ENCODE data around the gene CHD2. TPM values are rescaled to one million over a fixed set of nuclear protein-coding genes. Genes with fewer than 3 reads are reported as not detected.

CHD2 gene
- total and polyA plus RNA-seq, 2 donors (not counting 3 experiments of a cell fraction or from before 2014, with no cell fraction given): 53.8 to 97.9 TPM

GRCh38 chr15:93028632-93029213 is 128.6 kb downstream of the CHD2 start:
- TF ChIP-seq MAX (IDR thresholded peaks at IDR 0.05; ENCODE audit: insufficient read depth, insufficient read length) (no peak), POLR2A (IDR thresholded peaks at IDR 0.05; ENCODE audit: low read depth, low read length) (peak; percentile 9)
- peaks cover 15% of the 10 kb centered on the region for H3K79me2 ChIP-seq (ENCODE audit: control insufficient read depth, insufficient read depth, low read length)
- no peaks in the 10 kb centered on the region for H3K9me3 ChIP-seq (replicated peaks; ENCODE audit: control insufficient read depth, insufficient read depth, low read length)
- H3K9ac ChIP-seq (replicated peaks; ENCODE audit: extremely low read depth, insufficient read depth, low read length): no peak overlapping the region
- no peaks in the 10 kb centered on the region for H3K27me3 ChIP-seq (ENCODE audit: control insufficient read depth in 2 of 2, insufficient read depth in 2 of 2, low read length in 2 of 2)
- no peak overlapping the region for H3K27ac ChIP-seq (ENCODE audit: insufficient read depth, low read depth, low read length)
- H3K36me3 ChIP-seq (ENCODE audit: control insufficient read depth in 2 of 2, extremely low read depth in 1 of 2, insufficient read depth in 2 of 2, low read length in 2 of 2): peaks cover 13 to 23% of the 10 kb centered on the region in 2 experiments
- H3K9me1 ChIP-seq (replicated peaks; ENCODE audit: control insufficient read depth, extremely low read depth, insufficient read depth, low read length): no peaks in the 10 kb centered on the region
- DNase-seq (ENCODE audit: low read depth, low spot score) (peak; percentile 46), FAIRE-seq (peak; percentile 66)
- dilution Hi-C loops (cut with MboI; ENCODE audit: extremely low pct_ligation_motif_present, low sequenced_read_pairs) (no loop called here), intact Hi-C loops (cut with micrococcal nuclease) (no loop called here)
- no TSS peak for BruUV-seq (replicated peaks)
- ChIA-PET POLR2A (no interaction called here), CTCF (interaction anchor here (0.6 to 6.8 kb wide), 8 partner anchors 12 to 1296 kb away, joined by 3 to 137 read pairs (median 15); partner anchors contain the start of gene RGMA)
- H2AFZ ChIP-seq (ENCODE audit: low read depth, low read length): no peak overlapping the region
- H3K4me1 ChIP-seq (ENCODE audit: control insufficient read depth, extremely low read depth, insufficient read depth, low read length): peaks cover 23% of the 10 kb centered on the region
- H3K4me2 ChIP-seq (ENCODE audit: insufficient read depth, low read length): no peak overlapping the region
- no peak overlapping the region for H3K4me3 ChIP-seq (replicated peaks in 1 of 3; ENCODE audit: insufficient read depth in 1 of 3, low read depth in 1 of 3, low read length in 3 of 3)
- peaks cover 3% of the 10 kb centered on the region for H4K20me1 ChIP-seq (replicated peaks; ENCODE audit: control insufficient read depth, extremely low read depth, insufficient read depth, low read length)

- no peaks in the 10 kb centered on the region for H3K27me3 ChIP-seq (ENCODE audit: control insufficient read depth in 2 of 2, insufficient read depth in 2 of 2, low read length in 2 of 2)
- dilution Hi-C loops (cut with MboI; ENCODE audit: extremely low pct_ligation_motif_present, low sequenced_read_pairs): no loop called here
These were observed 129.2 kb downstream of the CHD2 start for GRCh38 chr15:93029214-93029835.

More at GRCh38 chr15:93029214-93029835, 129.2 kb downstream of the CHD2 start:
- CTCF ChIA-PET: interaction anchor here (1.1 to 6.8 kb wide), 10 partner anchors 8 to 1295 kb away, joined by 3 to 137 read pairs (median 12); partner anchors contain the start of gene RGMA
- Histone ChIP-seq H3K9ac (replicated peaks; ENCODE audit: extremely low read depth, insufficient read depth, low read length) (no peak overlapping the region), H3K4me1 (ENCODE audit: control insufficient read depth, extremely low read depth, insufficient read depth, low read length) (peaks cover 23% of the 10 kb centered on the region), H4K20me1 (replicated peaks; ENCODE audit: control insufficient read depth, extremely low read depth, insufficient read depth, low read length) (peaks cover 3% of the 10 kb centered on the region), H3K9me3 (replicated peaks; ENCODE audit: control insufficient read depth, insufficient read depth, low read length) (no peaks in the 10 kb centered on the region), H3K79me2 (ENCODE audit: control insufficient read depth, insufficient read depth, low read length) (peaks cover 13% of the 10 kb centered on the region), H3K36me3 (ENCODE audit: control insufficient read depth in 2 of 2, extremely low read depth in 1 of 2, insufficient read depth in 2 of 2, low read length in 2 of 2) (peaks cover 9 to 22% of the 10 kb centered on the region in 2 experiments), H3K4me3 (replicated peaks in 1 of 3; ENCODE audit: insufficient read depth in 1 of 3, low read depth in 1 of 3, low read length in 3 of 3) (no peak overlapping the region), H3K4me2 (ENCODE audit: insufficient read depth, low read length) (no peak overlapping the region), H3K27ac (ENCODE audit: insufficient read depth, low read depth, low read length) (no peak overlapping the region), H2AFZ (ENCODE audit: low read depth, low read length) (no peak overlapping the region), H3K9me1 (replicated peaks; ENCODE audit: control insufficient read depth, extremely low read depth, insufficient read depth, low read length) (no peaks in the 10 kb centered on the region)
- TF ChIP-seq POLR2A (IDR thresholded peaks at IDR 0.05; ENCODE audit: low read depth, low read length): peak; percentile 7
- no peak for TF ChIP-seq FOS (IDR thresholded peaks at IDR 0.05; ENCODE audit: borderline replicate concordance, insufficient read depth, low read length)
- intact Hi-C loops (cut with micrococcal nuclease): no loop called here
- POLR2A ChIA-PET: no interaction called here
- FAIRE-seq (no peak), DNase-seq (ENCODE audit: low read depth, low spot score) (peak; percentile 25)
- no TSS peak for BruUV-seq (replicated peaks)
